Adipose tissue (tissue), 3 donors: Measurements from ENCODE around the gene BCL2L13. TPM values are rescaled to one million over a fixed set of nuclear protein-coding genes. Genes with fewer than 3 reads are reported as not detected.

Experiments used
- H3K27ac ChIP-seq: one replicate; pipeline ENCODE4 v1.5.1; 2013; ENCODE audit warnings: low read depth, low read length
- WGBS, 3 donors: extraction: QIAGEN DNeasy Blood & Tissue Kit; methylation state at CpG; one replicate each; pipeline ENCODE4 v1.1.7; 2013; 5-methylcytosine and 5-hydroxymethylcytosine counted together
- polyA plus RNA-seq, 3 donors: library from polyadenylated mRNA; stranded (reverse); fragments of 200-250 nt; gene quantifications; one replicate each; pipeline ENCODE4 v1.2.3, GENCODE V29; 2013
- donor health status: healthy with polysubstance abuse.
- donor health status: Bipolar disorder and iron deficiency.
- donor health status: healthy.

The BCL2L13 gene
- polyA plus RNA-seq, 3 donors = 17.9 to 36.9 (median 35.2) TPM

GRCh38 chr22:17712441-17712840 lies 73.9 kb downstream of the BCL2L13 start:
- no peak overlapping the region for H3K27ac ChIP-seq
- 63 to 80% (median 79%) methylated on average over 2 of the region's 2 CpGs for WGBS, 3 donors

DNA sequence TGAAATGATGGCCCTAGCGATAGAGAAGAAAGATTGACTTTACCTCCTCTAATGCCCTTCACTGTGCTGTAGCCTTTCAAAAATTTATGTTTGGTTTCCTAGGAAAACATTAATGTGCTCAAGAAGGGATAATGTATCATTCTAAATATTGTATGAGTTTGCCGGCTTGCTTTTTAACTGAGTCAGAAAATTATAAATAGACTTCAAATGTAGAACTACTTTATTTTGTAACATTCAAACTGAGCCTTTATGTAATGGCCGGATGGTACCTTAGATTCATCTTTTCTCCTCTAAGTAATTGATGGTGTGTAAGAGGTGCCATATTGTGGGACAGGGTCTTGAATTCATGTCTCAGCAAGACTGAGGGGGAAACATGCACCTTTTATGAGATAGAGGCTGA lies 78.0 kb downstream of the BCL2L13 start:
- no peak overlapping the region for H3K27ac ChIP-seq
- 90 to 96% (median 94%) methylated on average over 3 of the region's 3 CpGs for WGBS, 3 donors

GRCh38 chr22:17717708-17718107 lies 79.2 kb downstream of the BCL2L13 start:
- 80 to 93% (median 85%) methylated on average over 4 of the region's 4 CpGs for WGBS, 3 donors
- H3K27ac ChIP-seq = no peak overlapping the region

- H3K27ac ChIP-seq = no peak overlapping the region
- WGBS, 3 donors = 92 to 94% (median 93%) methylated on average over 5 of the region's 5 CpGs
Observed at GRCh38 chr22:17719911-17720310, 81.4 kb downstream of the BCL2L13 start.

- no peak overlapping the region for H3K27ac ChIP-seq
Observed at GRCh38 chr22:17724241-17724640, 85.7 kb downstream of the BCL2L13 start.

GRCh38 chr22:17724678-17725499 lies 86.3 kb downstream of the BCL2L13 start:
- 68 to 82% (median 80%) methylated on average over 8 of the region's 8 CpGs for WGBS, 3 donors
- no peak overlapping the region for H3K27ac ChIP-seq

More at GRCh38 chr22:17724241-17724640, 85.7 kb downstream of the BCL2L13 start:
- 83 to 93% (median 84%) methylated on average over 5 of the region's 5 CpGs for WGBS, 3 donors

DNA sequence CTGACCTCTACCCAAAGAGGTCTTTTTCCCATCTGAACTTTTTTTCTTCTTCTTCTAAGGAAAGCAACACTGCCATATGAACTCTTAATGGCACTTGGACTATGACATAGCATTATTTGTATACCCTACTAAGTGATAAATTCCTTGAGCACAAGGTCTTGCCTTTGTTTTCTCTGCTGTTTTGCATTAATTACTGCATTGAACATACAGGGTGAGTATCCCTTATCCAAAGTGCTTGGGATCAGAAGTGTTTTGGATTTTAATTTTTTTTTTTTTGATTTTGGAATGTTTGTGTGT lies 86.9 kb downstream of the BCL2L13 start:
- no peak overlapping the region for H3K27ac ChIP-seq

- no peak overlapping the region for H3K27ac ChIP-seq
Observed at GRCh38 chr22:17726006-17726927, 87.7 kb downstream of the BCL2L13 start.

DNA sequence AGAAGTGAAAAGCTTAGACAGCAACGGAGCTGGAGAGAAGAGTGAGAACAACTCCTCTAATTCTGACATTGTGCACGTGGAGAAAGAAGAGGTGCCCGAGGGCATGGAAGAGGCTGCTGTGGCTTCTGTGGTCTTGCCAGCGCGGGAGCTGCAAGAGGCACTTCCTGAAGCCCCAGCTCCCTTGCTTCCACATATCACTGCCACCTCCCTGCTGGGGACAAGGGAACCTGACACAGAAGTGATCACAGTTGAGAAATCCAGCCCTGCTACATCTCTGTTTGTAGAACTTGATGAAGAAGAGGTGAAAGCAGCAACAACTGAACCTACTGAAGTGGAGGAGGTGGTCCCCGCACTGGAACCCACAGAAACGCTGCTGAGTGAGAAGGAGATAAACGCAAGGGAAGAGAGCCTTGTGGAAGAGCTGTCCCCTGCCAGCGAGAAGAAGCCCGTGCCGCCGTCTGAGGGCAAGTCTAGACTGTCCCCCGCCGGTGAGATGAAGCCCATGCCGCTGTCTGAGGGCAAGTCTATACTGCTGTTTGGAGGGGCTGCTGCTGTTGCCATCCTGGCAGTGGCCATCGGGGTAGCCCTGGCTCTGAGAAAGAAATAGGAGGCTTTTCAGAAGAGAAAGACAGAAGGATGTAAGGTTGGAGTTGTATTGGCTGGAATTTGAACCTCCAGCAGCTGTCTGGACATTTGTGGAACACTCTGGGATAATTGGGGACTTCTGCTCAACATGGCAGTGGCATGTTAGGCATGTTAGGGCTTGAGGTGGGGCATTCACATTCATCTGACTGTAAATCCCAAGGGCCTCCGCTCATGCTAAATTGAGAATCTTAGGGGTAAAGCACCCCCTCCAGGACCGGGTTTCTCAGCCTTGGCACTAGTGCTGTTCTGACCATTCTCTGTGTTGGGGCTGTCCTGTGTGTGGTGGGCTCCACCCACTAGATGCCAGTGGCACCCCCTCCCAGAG lies 88.7 kb downstream of the BCL2L13 start:
- no peak overlapping the region for H3K27ac ChIP-seq
- WGBS, 3 donors = 70 to 89% (median 73%) methylated on average over 18 of the region's 18 CpGs

More at GRCh38 chr22:17726006-17726927, 87.7 kb downstream of the BCL2L13 start:
- 87 to 88% (median 88%) methylated on average over 13 of the region's 13 CpGs for WGBS, 3 donors

DNA sequence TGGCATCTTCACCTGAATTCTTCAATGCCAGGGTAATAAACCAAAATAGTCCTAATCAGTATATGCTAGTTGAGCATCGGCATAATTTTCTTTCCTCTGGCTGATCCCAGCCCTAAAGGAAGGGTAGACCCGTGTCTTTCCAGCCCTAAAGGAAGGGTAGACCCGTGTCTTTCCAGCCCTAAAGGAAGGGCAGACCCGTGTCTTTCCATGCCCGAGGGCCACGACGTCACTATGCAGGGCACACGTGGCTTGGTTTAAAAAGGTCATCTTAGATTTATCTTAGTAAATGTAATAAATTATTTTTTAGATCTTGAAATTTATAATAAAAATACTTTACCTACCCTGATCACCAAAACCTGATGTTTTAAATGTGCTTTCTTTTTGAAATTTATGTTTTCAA lies 90.2 kb downstream of the BCL2L13 start:
- WGBS, 3 donors = 91 to 93% (median 92%) methylated on average over 8 of the region's 8 CpGs
- H3K27ac ChIP-seq = no peak overlapping the region

DNA sequence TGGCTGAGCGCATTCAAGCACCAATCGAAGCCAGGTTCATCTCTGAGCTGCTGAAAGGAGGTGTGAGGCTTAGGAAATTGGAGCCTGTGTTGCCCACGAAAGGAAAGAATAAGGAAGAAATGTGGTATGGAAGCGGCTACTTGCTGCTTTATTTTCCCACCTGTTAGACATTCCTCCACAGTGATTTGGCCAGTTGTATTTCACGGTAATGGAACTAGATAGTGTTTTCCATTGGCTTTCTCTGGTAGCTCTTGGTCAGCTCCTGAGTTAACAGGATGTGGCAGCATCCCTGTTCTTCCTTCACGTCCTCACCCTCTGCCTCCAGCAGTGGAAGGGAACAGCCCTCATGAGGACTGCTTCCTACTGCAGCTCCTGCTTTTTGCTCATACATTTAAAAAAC lies 91.0 kb downstream of the BCL2L13 start:
- H3K27ac ChIP-seq = no peak overlapping the region
- 80 to 89% (median 87%) methylated on average over 6 of the region's 6 CpGs for WGBS, 3 donors

- WGBS, 3 donors = 83 to 89% (median 83%) methylated on average over 2 of the region's 2 CpGs
Observed at GRCh38 chr22:17732251-17732854, 93.8 kb downstream of the BCL2L13 start.

GRCh38 chr22:17733466-17733865 lies 94.9 kb downstream of the BCL2L13 start:
- 78 to 90% (median 79%) methylated on average over 3 of the region's 3 CpGs for whole genome bisulfite sequencing, 3 donors

More at GRCh38 chr22:17732251-17732854, 93.8 kb downstream of the BCL2L13 start:
- no peak overlapping the region for H3K27ac ChIP-seq

DNA sequence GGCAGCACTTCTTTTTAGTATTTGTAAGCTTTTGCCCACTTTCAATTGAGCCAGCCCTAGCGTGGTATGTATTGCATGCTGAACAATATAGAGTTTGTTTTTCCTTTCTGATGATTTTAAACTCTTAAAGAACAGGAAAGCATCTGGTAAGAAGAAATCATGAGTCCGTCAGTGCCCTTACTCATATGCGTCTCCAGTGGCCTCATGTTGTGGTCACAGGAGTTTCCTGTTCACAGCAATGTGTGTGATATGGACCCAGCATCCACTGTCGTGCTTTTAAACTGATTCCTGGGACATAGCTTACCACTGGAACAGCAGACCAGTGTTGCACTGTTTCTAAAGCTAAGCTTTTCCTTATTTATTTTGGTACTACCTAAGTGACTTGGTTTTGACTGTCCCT lies 95.6 kb downstream of the BCL2L13 start:
- 45 to 77% (median 51%) methylated on average over 4 of the region's 4 CpGs for WGBS, 3 donors
- no peak overlapping the region for H3K27ac ChIP-seq

More at GRCh38 chr22:17733466-17733865, 94.9 kb downstream of the BCL2L13 start:
- no peak overlapping the region for H3K27ac ChIP-seq

DNA sequence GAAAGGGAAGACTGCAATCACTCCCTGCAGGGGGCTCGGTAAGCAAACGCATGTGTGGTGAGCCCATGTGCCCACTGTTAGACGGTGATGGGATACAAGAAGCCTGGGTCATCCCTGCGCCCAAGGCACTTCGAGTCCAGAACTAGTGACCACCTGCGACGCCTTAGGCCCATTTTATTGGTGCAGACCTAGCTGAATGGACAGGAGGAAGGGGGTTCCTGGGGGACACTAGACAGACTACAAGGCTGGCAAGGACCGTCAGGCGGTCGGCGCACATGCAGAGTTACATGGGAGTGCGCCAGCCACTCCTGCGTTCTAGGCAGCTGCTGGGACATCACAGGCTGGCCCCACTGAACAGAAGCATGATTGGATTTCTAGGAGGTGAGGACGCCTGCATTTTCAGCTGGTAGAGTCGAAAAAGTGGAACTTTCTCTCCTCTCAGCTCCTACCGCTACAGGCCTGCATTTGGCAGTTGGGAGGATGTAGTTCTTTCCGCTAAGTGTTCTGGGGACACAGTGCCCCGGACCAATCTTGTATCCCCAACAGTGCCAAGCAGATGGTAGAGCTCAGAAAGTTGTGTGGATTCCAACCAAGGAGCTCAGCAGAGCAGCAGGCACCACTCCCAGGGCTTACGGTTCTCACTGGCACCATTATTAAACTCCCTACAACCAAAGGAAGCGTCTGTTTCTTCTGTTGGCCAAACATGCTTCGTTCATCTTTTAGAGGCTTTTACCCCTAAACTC lies 100.0 kb downstream of the BCL2L13 start:
- no peak overlapping the region for H3K27ac ChIP-seq
- 92 to 94% (median 92%) methylated on average over 21 of the region's 21 CpGs for WGBS, 3 donors

DNA sequence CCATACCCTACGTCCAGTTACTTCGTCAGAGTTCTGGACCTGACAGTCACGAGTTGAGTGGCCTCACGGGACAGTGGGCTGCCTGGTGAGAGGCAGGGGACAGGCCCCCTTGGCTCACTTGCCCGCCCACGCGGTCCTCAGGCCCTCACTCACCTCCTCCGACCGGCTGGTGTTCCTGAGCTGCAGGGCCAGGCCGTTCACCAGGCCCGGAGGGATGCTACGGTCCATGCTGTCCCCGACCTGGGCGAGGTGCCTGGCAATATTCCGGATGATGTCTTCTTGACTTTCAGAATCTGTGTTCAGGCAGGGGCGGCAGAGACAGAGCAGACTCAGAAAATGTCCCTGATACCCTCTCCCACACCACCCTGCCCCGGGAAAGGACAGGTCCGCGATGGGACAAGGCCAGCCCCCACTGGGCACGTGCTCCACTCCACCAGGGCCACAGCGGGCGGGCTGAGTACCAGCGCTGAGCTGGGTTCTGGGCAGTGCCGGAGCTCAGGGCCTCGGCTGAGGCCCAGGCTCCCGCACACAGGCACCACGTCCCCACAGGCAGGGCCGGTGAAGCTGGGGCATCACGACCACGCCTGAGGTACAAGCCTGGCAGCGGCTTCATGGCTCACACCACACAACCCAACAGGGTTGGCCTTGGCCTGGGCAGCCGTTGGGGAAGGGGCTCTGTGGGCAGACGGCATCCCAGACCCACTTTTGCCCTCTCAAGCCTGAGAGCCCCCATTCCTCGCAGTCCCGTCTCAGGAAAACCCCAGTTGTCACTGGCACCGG lies 100.8 kb downstream of the BCL2L13 start:
- WGBS, 3 donors = 91 to 96% (median 92%) methylated on average over 32 to 36 of the region's 36 CpGs
- H3K27ac ChIP-seq = no peak overlapping the region
